KBM-7 (cell line): ENCODE measurements around the gene XRN2.
A peak's percentile ranks its signal among the peaks of the same experiment; 100 is the strongest.

Source experiments
- DNase-seq: peaks from one replicate; pipeline ENCODE4 v3.0.0-alpha.2; 2015
- in situ Hi-C: fragments of 300-500 bp; cut with MboI; formaldehyde crosslinking; loops from 2 replicates; pipeline ENCODE4 v1.14.3; 2020; ENCODE audit warnings: low sequenced_read_pairs, low pct_unique_long_range_greater_than_20kb, mixed read lengths

The XRN2 gene

GRCh38 chr20:21303061-21303871 is at the start of gene XRN2:
TSS of gene XRN2 (plus strand) at chr20:21303331. CDS start at chr20:21303399, 68 bp downstream.
- DNase-seq, result peak; percentile 95
- in situ Hi-C loops, result no loop called here

GRCh38 chr20:21257192-21257591 is 45.9 kb upstream of the XRN2 start:
- DNase-seq, result no peak
- in situ Hi-C loops, result no loop called here

- in situ Hi-C loops, result no loop called here
- no peak for DNase-seq
These were observed 44.7 kb upstream of the XRN2 start for GRCh38 chr20:21258411-21258810.

GRCh38 chr20:21259346-21259745 is 43.8 kb upstream of the XRN2 start:
- no peak for DNase-seq
- in situ Hi-C loops, result no loop called here

- DNase-seq, result no peak
- in situ Hi-C loops, result no loop called here
These were observed 40.3 kb upstream of the XRN2 start for GRCh38 chr20:21262812-21263211.

- in situ Hi-C loops, result no loop called here
- DNase-seq, result no peak
These were observed 37.6 kb upstream of the XRN2 start for GRCh38 chr20:21265261-21266190.

GRCh38 chr20:21266191-21266536 is 37.0 kb upstream of the XRN2 start:
- in situ Hi-C loops, result no loop called here
- DNase-seq, result no peak

GRCh38 chr20:21269772-21270171 is 33.4 kb upstream of the XRN2 start:
- DNase-seq, result no peak
- in situ Hi-C loops, result no loop called here

GRCh38 chr20:21270806-21271205 is 32.3 kb upstream of the XRN2 start:
- no peak for DNase-seq
- in situ Hi-C loops, result no loop called here

GRCh38 chr20:21272279-21272678 is 30.9 kb upstream of the XRN2 start:
- no peak for DNase-seq
- in situ Hi-C loops, result no loop called here

- no peak for DNase-seq
- in situ Hi-C loops, result no loop called here
These were observed 30.5 kb upstream of the XRN2 start for GRCh38 chr20:21272679-21273078.

- DNase-seq, result no peak
- in situ Hi-C loops, result no loop called here
These were observed 29.3 kb upstream of the XRN2 start for GRCh38 chr20:21273755-21274386.

GRCh38 chr20:21278829-21279228 is 24.3 kb upstream of the XRN2 start:
- in situ Hi-C loops, result no loop called here

GRCh38 chr20:21279706-21280521 is 23.2 kb upstream of the XRN2 start:
- in situ Hi-C loops, result no loop called here

More at GRCh38 chr20:21278829-21279228, 24.3 kb upstream of the XRN2 start:
- DNase-seq, result no peak

GRCh38 chr20:21280522-21281016 is 22.6 kb upstream of the XRN2 start:
- DNase-seq, result no peak
- in situ Hi-C loops, result no loop called here

More at GRCh38 chr20:21279706-21280521, 23.2 kb upstream of the XRN2 start:
- DNase-seq, result no peak

- DNase-seq, result no peak
- in situ Hi-C loops, result no loop called here
These were observed 16.4 kb upstream of the XRN2 start for GRCh38 chr20:21286775-21287174.

- no peak for DNase-seq
- in situ Hi-C loops, result no loop called here
These were observed 14.4 kb upstream of the XRN2 start for GRCh38 chr20:21288587-21289370.

- in situ Hi-C loops, result no loop called here
- no peak for DNase-seq
These were observed 13.5 kb upstream of the XRN2 start for GRCh38 chr20:21289651-21290050.
